ENCODE measurements around the gene ACTN3.
A peak's percentile ranks its signal among the peaks of the same experiment; 100 is the strongest.

ACTN3 gene

GRCh38 chr11:66545701-66546367 lies 869 bp upstream of the ACTN3 start, which contains the start of gene ZDHHC24:
ZDHHC24 (minus strand) TSS chr11:66546048; CDS start chr11:66546003, 45 bp downstream.
- peak; percentile 93 for DNase-seq (ENCODE audit: low read depth)

GRCh38 chr11:66546966-66547661 lies 411 bp downstream of the ACTN3 start:
- no peak for DNase-seq (ENCODE audit: low read depth)

GRCh38 chr11:66547662-66548009 lies 933 bp downstream of the ACTN3 start:
- DNase-seq (ENCODE audit: low read depth): no peak

GRCh38 chr11:66548041-66548440 lies 1.3 kb downstream of the ACTN3 start:
- DNase-seq (ENCODE audit: low read depth): no peak

- DNase-seq (ENCODE audit: low read depth): no peak
These were observed 2.3 kb downstream of the ACTN3 start for GRCh38 chr11:66548774-66549630.

- DNase-seq (ENCODE audit: low read depth): no peak
These were observed 3.0 kb downstream of the ACTN3 start for GRCh38 chr11:66549696-66550095.

GRCh38 chr11:66550887-66551286 lies 4.2 kb downstream of the ACTN3 start:
- DNase-seq (ENCODE audit: low read depth): no peak

GRCh38 chr11:66554602-66555001 lies 7.9 kb downstream of the ACTN3 start:
- DNase-seq (ENCODE audit: low read depth): no peak

GRCh38 chr11:66555416-66555815 lies 8.7 kb downstream of the ACTN3 start:
- DNase-seq (ENCODE audit: low read depth): no peak

GRCh38 chr11:66556086-66556485 lies 9.4 kb downstream of the ACTN3 start:
- DNase-seq (ENCODE audit: low read depth): no peak

- DNase-seq (ENCODE audit: low read depth): no peak
These were observed 11.1 kb downstream of the ACTN3 start for GRCh38 chr11:66557733-66558326.

- DNase-seq (ENCODE audit: low read depth): peak; percentile 38
These were observed 12.6 kb downstream of the ACTN3 start for GRCh38 chr11:66559142-66559865.

- DNase-seq (ENCODE audit: low read depth): no peak
These were observed 13.4 kb downstream of the ACTN3 start for GRCh38 chr11:66559866-66560676.

- DNase-seq (ENCODE audit: low read depth): no peak
These were observed 14.7 kb downstream of the ACTN3 start for GRCh38 chr11:66561178-66561974.

GRCh38 chr11:66561975-66562248 lies 15.2 kb downstream of the ACTN3 start:
- DNase-seq (ENCODE audit: low read depth): no peak

- DNase-seq (ENCODE audit: low read depth): no peak
These were observed 15.6 kb downstream of the ACTN3 start for GRCh38 chr11:66562275-66562674.

GRCh38 chr11:66562907-66563583 lies 16.3 kb downstream of the ACTN3 start:
- no peak for DNase-seq (ENCODE audit: low read depth)

GRCh38 chr11:66563832-66564231 lies 17.1 kb downstream of the ACTN3 start:
- no peak for DNase-seq (ENCODE audit: low read depth)

- no peak for DNase-seq (ENCODE audit: low read depth)
These were observed 17.8 kb downstream of the ACTN3 start for GRCh38 chr11:66564538-66564937.

GRCh38 chr11:66564984-66565383 lies 18.3 kb downstream of the ACTN3 start:
- no peak for DNase-seq (ENCODE audit: low read depth)

Data from activated T-cell treated with anti-CD3 and anti-CD28 coated beads for 48 hours (primary cell).